ENCODE measurements around the gene NRXN3. TPM values are rescaled to one million over a fixed set of nuclear protein-coding genes. Genes with fewer than 3 reads are reported as not detected.
A peak's percentile ranks its signal among the peaks of the same experiment; 100 is the strongest.

Gene NRXN3
- total RNA-seq, 1 donor from 2014 or later: 4.1 TPM

DNA sequence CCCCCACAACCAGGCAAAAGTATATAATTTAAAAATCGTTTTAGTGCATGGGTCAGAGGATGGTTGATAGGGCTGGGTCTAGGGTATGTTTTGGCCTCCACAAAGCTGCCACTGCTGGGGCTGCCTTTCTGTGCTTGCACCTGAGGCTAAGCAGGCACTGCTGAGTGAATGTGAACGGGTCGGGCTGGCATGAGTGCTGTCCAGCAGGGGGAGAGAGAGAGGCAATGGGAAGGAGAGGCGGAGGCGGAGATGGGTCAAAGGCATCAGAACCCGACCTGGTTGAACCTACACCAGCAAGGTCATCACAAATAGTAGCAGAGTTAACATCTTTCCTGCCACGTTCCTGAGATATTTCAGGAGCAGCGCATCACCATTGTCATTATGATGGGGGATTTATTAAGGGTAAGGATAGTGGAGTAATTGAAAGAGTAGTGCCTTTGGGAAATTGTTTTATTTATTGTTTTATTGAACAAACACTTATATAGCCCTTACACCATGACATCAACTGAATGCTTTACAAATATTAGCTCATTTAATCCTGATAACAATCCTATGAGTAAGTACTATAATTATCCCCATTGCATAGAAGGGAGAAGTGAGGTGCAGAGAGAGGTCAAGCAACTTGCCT lies 5.8 kb upstream of the NRXN3 start:
- no peak for DNase-seq (ENCODE audit: low spot score)
- intact Hi-C loops (cut with DNase I): loop anchor here (10.0 kb wide), 1 partner anchor 400 kb away; no protein-coding TSS in a partner anchor

DNA sequence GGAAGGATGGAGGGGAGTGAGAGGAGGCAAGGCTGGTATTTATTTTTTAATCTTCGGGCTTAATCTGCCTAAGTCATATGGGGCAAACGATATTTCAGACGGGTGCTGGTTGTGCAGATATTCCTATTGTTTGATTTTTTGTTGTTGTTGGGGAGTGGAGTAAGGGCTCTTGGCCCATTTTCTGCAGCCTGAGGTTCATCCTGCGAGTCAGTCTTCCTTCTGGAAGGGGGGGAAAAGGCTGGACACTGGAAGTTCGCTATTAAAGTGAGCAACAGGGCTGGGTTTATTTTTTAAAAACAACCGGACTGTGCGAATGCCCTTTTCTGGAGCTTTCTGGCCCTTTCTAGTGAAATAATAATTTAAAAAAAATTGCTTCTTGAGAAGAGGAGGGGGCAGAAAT lies 2.3 kb downstream of the NRXN3 start:
- no peak for DNase-seq (ENCODE audit: low spot score)
- intact Hi-C loops (cut with DNase I): no loop called here

DNA sequence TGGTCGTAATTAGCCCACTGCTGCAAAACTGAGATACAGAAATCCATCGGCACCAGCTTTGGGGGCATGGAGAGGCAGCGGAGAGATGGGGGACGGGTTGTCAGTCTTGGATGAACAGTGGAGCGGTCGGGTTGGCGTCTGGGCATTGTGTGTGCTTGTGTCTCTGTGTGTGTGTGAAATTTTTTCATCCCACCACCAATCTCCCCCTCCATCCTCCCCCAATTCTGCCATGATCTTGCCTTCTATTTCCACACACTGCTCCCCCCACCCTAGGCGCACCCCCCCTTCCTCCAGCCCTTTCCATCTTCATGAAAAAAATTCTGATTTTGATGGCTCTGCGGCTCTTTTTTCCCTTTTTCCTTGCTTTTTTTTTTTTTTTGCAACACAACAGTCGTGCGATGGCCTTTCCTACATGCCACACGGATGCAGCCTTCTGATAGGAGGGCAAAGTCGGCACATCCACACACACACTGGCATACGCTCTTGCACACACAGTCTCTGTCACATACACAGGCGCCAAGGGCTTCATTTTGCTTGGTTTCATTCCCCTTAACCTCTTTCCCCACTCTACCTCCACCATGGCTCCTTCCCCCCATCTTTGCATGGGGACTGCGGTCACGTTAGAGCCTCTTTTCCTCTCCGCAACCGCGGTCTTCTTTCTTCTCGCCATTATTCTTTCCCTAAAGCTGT lies 3.3 kb downstream of the NRXN3 start:
- intact Hi-C loops (cut with DNase I): no loop called here

DNA sequence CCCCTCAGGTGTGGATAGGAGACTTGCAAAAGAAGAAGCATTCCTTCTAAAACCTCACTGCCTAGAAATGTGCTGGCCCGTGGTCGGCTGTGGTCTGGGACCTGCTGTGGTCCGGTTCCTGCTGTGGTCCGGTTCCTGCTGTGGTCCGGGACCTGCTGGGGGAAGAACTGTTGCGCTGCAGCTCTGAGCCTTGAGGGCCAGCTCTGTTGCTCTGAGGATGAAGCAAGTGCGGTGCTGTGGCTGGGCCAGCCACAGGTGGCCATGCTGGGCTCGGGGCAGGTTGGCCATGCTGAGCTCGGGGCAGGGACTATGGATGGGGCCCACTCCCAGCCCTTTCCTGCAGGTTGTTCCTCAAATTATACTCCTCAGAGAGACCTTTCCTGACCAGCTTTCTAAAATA lies 5.2 kb downstream of the NRXN3 start:
- intact Hi-C loops (cut with DNase I): no loop called here
- no peak for DNase-seq (ENCODE audit: low spot score)

More for the DNA sequence above, 3.3 kb downstream of the NRXN3 start:
- DNase-seq (ENCODE audit: low spot score): no peak

DNA sequence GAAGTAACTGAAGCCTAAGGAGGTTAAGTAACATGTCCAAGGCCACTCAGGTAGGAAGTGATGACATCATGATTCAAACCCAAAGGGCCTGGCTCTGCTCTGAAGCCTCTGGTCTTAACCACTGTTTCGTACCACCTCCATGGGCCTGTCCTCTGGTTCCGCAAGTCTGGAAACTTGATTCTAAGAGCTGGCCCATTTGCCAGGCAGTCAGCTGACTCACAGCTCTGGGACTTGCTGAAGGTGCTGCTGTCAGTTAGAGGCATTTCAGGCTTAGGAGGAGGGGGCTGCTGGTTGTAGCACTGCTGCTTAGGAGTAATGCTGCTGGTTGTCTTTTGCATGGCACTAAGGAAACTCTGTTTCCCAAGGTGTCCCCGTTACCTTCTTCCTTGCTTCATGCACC lies 7.9 kb downstream of the NRXN3 start:
- intact Hi-C loops (cut with DNase I): no loop called here
- no peak for DNase-seq (ENCODE audit: low spot score)

DNA sequence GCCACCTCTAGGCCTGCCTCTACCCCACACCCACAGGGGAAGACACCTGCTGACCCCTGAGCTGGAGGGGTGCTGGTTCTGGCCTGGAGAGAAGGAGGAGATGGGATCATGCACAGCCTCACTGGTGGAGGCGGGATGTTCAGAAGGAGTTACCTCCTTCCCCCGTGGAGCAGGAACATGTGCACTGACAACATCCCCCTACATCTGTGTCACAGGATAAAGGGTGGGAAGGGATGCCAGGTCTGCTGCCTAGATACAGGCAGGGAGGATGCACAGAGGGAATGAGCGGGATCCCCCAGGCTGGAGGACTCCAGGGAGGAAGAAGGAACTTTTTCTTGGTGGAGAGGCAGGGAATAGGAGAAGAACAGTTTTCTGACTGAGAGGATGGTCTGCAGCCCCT lies 8.8 kb downstream of the NRXN3 start:
- DNase-seq (ENCODE audit: low spot score): no peak
- intact Hi-C loops (cut with DNase I): no loop called here

DNA sequence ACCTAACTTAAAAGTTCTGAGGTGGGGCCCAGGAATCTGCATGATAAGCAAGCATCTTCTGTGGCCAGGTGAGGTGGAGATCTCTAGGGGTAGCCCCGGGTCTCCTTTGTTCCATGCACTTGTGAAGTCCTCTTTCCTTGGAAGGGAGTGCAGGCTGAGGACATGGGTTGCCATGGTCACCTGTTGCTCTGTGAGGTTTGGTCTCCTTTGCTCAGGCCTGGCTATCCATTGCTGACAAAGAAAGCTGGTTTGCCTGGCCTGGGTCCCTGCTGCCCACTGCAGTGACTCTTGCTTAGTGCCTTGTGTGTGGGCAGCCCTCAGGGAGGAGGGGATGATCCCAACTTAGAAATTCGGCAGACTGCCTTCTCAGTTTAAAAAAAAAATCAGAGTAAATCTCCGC lies 11.1 kb downstream of the NRXN3 start:
- intact Hi-C loops (cut with DNase I): no loop called here
- no peak for DNase-seq (ENCODE audit: low spot score)

DNA sequence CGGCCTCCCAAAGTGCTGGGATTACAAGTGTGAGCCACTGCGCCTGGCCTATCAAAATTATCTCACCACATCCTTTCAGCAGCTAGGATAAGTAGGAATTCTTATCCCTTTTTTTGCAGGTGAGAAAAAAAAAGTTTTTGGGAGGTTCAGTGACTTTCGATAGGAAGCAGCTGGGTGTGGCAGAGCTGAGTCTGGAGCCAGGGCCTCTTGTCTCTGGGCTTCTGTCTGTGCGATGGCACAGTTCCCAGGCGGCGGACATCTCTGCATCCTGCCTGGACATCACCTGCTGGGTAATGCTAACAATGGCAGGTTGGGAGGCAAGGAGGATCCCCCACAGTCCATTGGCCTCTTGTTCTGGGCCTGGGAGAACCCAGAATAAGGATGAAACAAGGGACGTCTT lies 12.5 kb downstream of the NRXN3 start:
- intact Hi-C loops (cut with DNase I): no loop called here

DNA sequence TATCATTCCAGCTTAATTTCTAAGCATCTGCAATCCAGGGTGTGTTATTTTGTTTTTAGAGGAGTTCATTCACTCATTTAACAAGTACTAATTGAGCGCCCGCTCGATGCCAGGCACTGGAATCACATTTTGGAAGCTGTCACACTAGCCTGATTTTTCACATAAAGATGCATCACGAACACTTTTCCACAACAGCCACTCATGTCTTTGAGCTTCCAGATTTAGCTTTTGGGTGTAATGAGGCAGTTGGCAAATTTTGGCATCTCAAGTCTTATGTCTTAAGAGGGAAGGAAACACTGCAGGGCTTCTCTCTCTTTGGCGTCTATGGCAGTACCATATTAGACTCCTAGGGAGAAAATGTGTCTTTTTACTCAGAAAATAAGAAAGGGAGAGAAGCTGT lies 14.0 kb downstream of the NRXN3 start:
- intact Hi-C loops (cut with DNase I): no loop called here
- DNase-seq (ENCODE audit: low spot score): no peak

More for the DNA sequence above, 12.5 kb downstream of the NRXN3 start:
- no peak for DNase-seq (ENCODE audit: low spot score)

DNA sequence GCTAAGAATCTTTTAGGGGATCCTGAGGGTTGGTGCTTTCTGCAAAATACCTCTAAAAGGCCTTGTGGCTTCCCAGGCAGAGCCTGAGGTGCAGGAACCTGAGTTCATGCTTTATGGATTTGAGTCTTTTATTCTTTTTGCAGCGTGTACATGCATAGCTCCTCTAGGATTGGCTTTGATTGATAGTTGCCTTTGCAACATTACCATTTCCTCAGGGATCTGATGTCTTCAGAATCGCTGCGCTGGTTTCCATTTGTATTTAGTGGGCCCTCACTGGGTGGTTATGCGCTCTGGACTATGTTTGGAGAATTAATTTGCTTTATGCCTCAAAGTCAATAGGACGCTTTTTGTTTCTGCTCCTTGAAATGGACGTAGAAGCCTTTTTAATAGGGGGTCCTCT lies 16.1 kb downstream of the NRXN3 start:
- intact Hi-C loops (cut with DNase I): no loop called here
- no peak for DNase-seq (ENCODE audit: low spot score)

DNA sequence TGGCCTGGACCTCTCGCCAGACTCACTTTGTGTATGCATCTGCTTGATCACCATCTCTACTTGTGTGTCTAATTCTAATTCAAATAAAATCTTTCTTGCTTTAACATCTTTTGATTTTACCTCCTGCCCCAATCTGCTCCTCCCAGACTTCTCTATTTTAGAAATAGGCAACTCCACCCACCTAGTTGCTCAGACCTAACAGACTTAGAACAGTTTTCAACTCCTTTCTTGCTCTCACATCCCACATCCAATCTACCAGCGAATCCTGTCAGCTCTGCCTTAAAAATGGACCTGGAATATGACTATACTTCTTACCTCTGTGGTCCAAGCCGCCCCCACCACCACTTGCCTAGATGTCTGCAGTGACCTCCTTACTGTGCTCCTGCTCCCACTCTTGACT lies 18.7 kb downstream of the NRXN3 start:
- no peak for DNase-seq (ENCODE audit: low spot score)
- intact Hi-C loops (cut with DNase I): no loop called here

DNA sequence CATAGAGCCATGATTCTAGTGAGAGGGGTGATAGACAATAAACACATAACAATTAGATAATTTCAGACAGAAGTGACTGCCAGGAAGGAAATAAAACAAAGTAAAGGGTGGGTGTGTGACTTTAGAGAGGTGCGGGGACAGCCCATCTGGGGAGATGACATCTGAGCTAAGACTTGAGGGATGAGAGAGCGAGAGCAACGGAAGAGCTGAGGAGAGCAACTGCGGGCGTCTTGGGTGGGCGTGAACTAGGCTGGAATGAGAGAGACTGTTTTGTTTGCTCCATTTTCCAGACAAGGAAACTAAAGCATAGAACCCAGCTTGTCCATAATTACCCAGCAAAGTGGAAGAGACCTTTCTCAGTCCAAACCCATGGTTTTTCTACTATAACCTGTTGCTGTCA lies 25.3 kb downstream of the NRXN3 start:
- no peak for DNase-seq (ENCODE audit: low spot score)
- intact Hi-C loops (cut with DNase I): no loop called here

DNA sequence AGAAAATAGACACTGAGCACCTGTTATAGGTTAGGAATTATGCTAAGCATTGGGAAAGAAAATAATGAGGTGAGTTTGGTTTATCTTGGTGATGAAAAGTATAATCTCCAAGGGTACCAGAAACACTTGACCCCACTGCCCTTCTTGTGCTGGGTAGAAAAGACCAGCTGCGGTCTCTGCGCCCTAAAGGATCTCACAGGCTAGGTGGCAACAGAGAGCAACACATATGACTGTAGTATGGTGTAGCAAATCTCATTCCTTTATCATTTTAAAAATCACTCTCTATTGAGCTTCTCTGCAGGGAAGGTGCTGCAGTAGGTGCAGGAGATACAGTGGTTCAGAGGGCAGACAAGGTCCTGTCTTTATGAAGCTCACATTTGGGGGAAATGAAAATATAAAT lies 26.1 kb downstream of the NRXN3 start:
- DNase-seq (ENCODE audit: low spot score): peak; percentile 58
- intact Hi-C loops (cut with DNase I): no loop called here

DNA sequence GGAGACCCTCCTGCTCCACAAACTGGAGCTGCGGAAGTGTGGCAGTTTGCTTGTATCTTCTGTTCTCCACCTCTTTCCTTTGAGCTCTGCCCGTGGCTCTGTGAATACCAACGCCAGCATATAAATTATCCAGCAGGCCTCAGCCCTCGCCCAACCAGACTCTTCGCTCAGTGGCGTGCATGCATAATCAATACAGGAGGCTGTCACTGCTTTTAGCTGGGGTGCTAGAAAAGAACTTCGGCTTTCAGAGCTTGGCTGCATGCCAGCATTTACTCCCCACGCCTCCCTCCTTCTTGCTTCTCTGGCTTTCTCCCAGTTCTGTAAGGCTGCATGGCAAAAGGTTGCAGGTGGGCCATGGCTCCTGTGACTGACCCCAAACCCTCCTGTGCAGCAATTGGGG lies 26.9 kb downstream of the NRXN3 start:
- DNase-seq (ENCODE audit: low spot score): no peak
- intact Hi-C loops (cut with DNase I): no loop called here

DNA sequence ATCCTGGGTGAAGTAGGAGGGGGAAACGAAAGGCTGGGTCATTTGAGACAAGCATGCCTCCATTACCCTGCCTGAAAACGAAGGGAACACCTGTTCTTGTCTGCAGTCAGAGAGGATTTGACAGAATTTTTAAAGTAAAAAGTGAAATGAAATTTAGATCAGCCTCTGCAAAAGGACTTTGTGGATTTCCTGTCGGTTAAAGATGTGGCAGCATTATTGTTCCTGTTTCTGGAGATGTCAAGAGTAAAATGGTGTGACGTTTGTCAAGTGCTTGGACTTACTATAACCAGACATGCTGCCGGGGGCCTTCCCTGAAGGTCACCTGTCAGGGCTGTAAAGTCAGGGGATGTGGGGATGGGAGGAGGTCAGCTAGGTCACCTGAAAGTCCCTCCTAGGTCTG lies 32.0 kb downstream of the NRXN3 start:
- no peak for DNase-seq (ENCODE audit: low spot score)
- intact Hi-C loops (cut with DNase I): no loop called here

DNA sequence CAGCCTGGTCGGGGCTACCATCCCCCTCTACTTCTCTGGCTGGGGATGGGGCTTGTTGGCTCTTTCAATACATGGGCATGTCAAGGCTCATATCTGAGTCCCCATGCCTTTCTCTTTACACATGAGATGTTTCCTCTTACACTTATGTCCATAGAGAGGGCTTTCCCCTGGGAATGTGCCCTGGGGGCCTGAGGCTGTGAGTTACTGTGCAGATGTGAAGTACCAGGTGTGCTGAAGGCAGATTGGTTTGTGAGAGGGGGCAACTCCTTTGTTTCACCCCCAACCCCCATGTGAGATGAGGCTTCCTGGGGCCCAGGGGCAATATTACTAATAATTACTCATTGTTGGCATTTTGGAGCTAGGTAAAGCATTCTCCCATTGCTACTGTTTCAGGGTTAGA lies 32.8 kb downstream of the NRXN3 start:
- intact Hi-C loops (cut with DNase I): no loop called here
- no peak for DNase-seq (ENCODE audit: low spot score)

DNA sequence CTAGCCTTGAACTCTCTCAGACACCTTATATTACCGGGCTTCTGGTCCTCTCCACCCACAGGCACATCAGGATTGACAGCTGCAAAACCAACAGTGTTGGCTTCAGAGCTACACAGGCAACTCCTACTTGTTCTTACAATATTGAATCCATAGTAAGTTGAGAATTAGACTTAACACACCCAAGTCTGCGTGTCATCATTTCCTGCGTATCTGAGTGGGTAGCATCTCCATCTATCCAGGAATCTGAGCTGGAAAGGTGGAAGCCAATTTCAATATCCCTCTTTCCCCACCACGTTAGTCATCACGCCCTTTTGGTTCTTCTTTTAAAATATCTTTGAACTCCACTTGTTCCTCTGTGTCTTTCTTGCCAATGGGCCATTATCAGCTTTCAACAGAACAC lies 37.2 kb downstream of the NRXN3 start:
- DNase-seq (ENCODE audit: low spot score): no peak
- intact Hi-C loops (cut with DNase I): no loop called here

DNA sequence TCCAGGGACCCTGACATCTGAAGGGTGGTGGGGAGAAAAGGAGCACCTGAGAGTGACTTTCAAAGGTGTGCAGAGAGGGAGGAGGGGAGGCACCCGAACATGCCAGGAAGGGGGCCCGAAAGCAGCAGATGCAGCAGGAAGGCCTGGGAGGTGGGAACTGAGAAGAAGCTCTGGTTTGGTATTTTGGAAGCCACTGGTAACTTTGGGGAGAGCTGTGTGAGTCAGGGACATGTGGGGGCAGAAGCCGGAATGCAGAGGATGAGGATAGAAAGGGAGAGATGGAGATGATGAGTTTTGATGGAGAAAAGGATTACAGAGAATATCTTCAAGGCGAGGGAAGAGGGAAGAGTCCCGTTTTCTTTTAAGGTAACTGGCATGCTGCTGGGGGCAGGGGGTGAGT lies 50.1 kb downstream of the NRXN3 start:
- no peak for DNase-seq (ENCODE audit: low spot score)
- intact Hi-C loops (cut with DNase I): no loop called here

DNA sequence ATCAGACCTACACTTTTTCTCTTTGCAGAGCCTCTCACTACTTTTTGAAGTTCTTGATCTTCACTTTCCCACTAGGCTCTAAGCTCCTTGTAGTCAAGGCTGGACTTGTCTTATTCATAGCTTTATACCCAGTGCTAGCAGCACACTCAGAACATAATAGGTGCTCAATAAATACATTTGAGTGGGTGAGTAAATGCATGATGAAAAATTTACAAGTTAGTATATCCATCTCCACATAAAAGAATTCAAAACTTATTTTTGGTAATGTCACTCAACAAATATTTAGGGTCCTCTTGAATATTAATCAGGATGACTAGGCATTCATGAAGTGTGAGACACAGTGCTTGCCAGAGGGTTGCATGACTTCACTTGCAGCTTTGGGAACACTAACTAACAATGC lies 52.6 kb downstream of the NRXN3 start:
- intact Hi-C loops (cut with DNase I): no loop called here
- DNase-seq (ENCODE audit: low spot score): no peak

DNA sequence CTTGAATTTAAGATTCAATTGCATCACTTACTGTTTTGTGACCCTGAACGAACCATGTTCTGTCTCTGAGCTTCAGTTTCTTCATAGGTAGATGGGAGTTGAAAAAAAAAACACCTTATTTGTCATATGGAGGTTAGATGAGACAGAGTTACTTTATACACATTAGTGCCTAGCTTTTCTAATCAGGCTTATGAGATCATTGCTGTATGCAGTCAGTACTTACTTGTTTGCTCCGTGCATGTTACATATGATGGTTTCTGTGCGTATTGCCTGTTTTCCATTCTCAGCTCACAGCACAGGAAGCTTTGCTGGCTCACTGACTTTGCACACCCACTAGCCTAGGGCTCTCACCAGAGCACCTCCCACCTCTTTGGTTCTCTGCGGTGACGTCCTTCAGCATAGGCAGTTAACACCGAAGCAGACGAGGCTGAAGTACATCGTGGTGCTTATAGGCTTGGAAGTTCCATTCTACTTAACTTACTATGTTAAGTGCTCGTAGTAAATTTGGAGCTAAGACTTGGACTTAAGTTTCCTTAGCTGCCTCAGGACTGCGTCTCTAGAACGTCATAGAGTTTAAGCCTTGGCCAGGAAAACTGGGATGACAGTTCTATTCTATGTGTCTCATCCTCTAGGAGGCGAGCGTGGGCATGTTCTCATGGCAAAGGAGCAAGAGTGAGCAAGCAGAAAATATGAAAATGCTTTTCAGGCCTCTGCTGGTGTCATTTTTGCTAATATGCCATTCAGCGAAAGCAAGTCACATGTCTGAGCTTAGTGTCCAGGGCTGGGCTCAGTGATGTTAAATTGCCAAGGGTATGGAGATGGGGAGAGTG lies 57.3 kb downstream of the NRXN3 start:
- intact Hi-C loops (cut with DNase I): no loop called here
- DNase-seq (ENCODE audit: low spot score): no peak
